ENCODE results near the gene SEMA5A.

Gene SEMA5A

GRCh38 chr5:9396285-9396770, 149.5 kb downstream of the SEMA5A start:
- no peak for DNase-seq

GRCh38 chr5:9395706-9396105, 150.2 kb downstream of the SEMA5A start:
- no peak for DNase-seq

- no peak for DNase-seq
Observed at GRCh38 chr5:9394221-9394620, 151.7 kb downstream of the SEMA5A start.

- DNase-seq = no peak
Observed at GRCh38 chr5:9392625-9393024, 153.2 kb downstream of the SEMA5A start.

- no peak for DNase-seq
Observed at GRCh38 chr5:9391080-9391479, 154.8 kb downstream of the SEMA5A start.

GRCh38 chr5:9390113-9390512, 155.8 kb downstream of the SEMA5A start:
- no peak for DNase-seq

- DNase-seq = no peak
Observed at GRCh38 chr5:9388941-9389674, 156.8 kb downstream of the SEMA5A start.

GRCh38 chr5:9387879-9388278, 158.0 kb downstream of the SEMA5A start:
- DNase-seq = no peak

GRCh38 chr5:9386945-9387344, 158.9 kb downstream of the SEMA5A start:
- no peak for DNase-seq

GRCh38 chr5:9382522-9382921, 163.4 kb downstream of the SEMA5A start:
- DNase-seq = no peak

- DNase-seq = no peak
Observed at GRCh38 chr5:9381464-9381863, 164.4 kb downstream of the SEMA5A start.

GRCh38 chr5:9380109-9380508, 165.8 kb downstream of the SEMA5A start:
- no peak for DNase-seq

- DNase-seq = no peak
Observed at GRCh38 chr5:9376363-9377117, 169.3 kb downstream of the SEMA5A start.

- DNase-seq = no peak
Observed at GRCh38 chr5:9375756-9376155, 170.1 kb downstream of the SEMA5A start.

- DNase-seq = no peak
Observed at GRCh38 chr5:9374025-9374424, 171.8 kb downstream of the SEMA5A start.

- no peak for DNase-seq
Observed at GRCh38 chr5:9373571-9373970, 172.3 kb downstream of the SEMA5A start.

- DNase-seq = no peak
Observed at GRCh38 chr5:9370256-9370655, 175.6 kb downstream of the SEMA5A start.

- DNase-seq = no peak
Observed at GRCh38 chr5:9365512-9365911, 180.4 kb downstream of the SEMA5A start.

GRCh38 chr5:9363449-9363848, 182.4 kb downstream of the SEMA5A start:
- DNase-seq = no peak

- no peak for DNase-seq
Observed at GRCh38 chr5:9363026-9363425, 182.8 kb downstream of the SEMA5A start.

- DNase-seq = no peak
Observed at GRCh38 chr5:9362600-9362999, 183.3 kb downstream of the SEMA5A start.

GRCh38 chr5:9361835-9362234, 184.0 kb downstream of the SEMA5A start:
- no peak for DNase-seq

GRCh38 chr5:9358961-9359685, 186.8 kb downstream of the SEMA5A start:
- DNase-seq = no peak
